K562 (cell line): ENCODE results near the gene GOLGA8A. TPM values are rescaled to one million over a fixed set of nuclear protein-coding genes. Genes with fewer than 3 reads are reported as not detected.

Source experiments
- ATF3 ChIP-seq, 2 experiments: fragments of 450-650 bp in 1 of 2; sonication (generic) in 1 of 2; formaldehyde crosslinking in 1 of 2; IDR thresholded peaks in 1 of 2; conservative IDR thresholded peaks in 1 of 2; 2 replicates each; pipeline versions ENCODE4 v1.6.1 to v1.8.1; 2016 to 2023; ENCODE audit warnings: mild to moderate bottlenecking in 2 of 2, moderate library complexity in 2 of 2, inconsistent platforms in 1 of 2, missing genetic modification reagents in 1 of 2
- CCNT2 ChIP-seq: IDR thresholded peaks from 2 replicates; pipeline ENCODE4 v1.6.1; 2011; ENCODE audit warnings: borderline replicate concordance, low read depth, mild to moderate bottlenecking, moderate library complexity, mixed read lengths, low read length; ENCODE audit not compliant: insufficient read length; ENCODE audit errors: extremely low read depth
- CXXC5 ChIP-seq: fragments of 250-450 bp; sonication (Bioruptor Pico); IDR thresholded peaks from 2 replicates; pipeline ENCODE4 v1.8.0; 2022; ENCODE audit warnings: inconsistent platforms, mild to moderate bottlenecking, moderate library complexity
- HMG20A ChIP-seq: fragments of 450-650 bp; formaldehyde crosslinking; conservative IDR thresholded peaks from 2 replicates; pipeline ENCODE4 v1.4.0; 2020; ENCODE audit warnings: mild to moderate bottlenecking, mixed read lengths
- HOXB6 ChIP-seq: fragments of 250-450 bp; sonication (Bioruptor Pico); IDR thresholded peaks from 2 replicates; pipeline ENCODE4 v1.5.1; 2022; ENCODE audit warnings: mild to moderate bottlenecking, borderline replicate concordance
- MAZ ChIP-seq, 2 experiments: fragments of 450-650 bp in 1 of 2; sonication (generic) in 1 of 2; formaldehyde crosslinking; IDR thresholded peaks in 1 of 2; conservative IDR thresholded peaks in 1 of 2; 2 replicates each; pipeline versions ENCODE4 v1.4.0 to v1.5.0; 2020; ENCODE audit warnings: mild to moderate bottlenecking in 1 of 2, missing genetic modification reagents in 1 of 2
- NFATC3 ChIP-seq: fragments of 450-650 bp; IDR thresholded peaks from 2 replicates; pipeline ENCODE4 v1.6.1; 2017; ENCODE audit warnings: mild to moderate bottlenecking
- PATZ1 ChIP-seq: fragments of 250-450 bp; sonication (Bioruptor Pico); IDR thresholded peaks from 2 replicates; pipeline ENCODE4 v1.5.0; 2020; ENCODE audit warnings: mild to moderate bottlenecking, borderline replicate concordance
- PPARD ChIP-seq: fragments of 250-450 bp; sonication (Bioruptor Pico); IDR thresholded peaks from 2 replicates; pipeline ENCODE4 v1.8.0; 2022; ENCODE audit warnings: inconsistent platforms, mild to moderate bottlenecking, moderate library complexity
- RAD51 ChIP-seq: fragments of 450-650 bp; IDR thresholded peaks from 2 replicates; pipeline ENCODE4 v1.7.1; 2016; ENCODE audit warnings: low read depth, mild to moderate bottlenecking, borderline replicate concordance
- RB1 ChIP-seq: fragments of 450-650 bp; IDR thresholded peaks from 2 replicates; pipeline ENCODE4 v1.6.1; 2017; ENCODE audit warnings: low read depth, mild to moderate bottlenecking
- RBFOX2 ChIP-seq: fragments of 200-400 bp; formaldehyde crosslinking; IDR thresholded peaks from 2 replicates; pipeline ENCODE4 v1.6.1; 2017; ENCODE audit warnings: low read depth, mild to moderate bottlenecking, low read length, moderate library complexity
- RERE ChIP-seq: sonication (generic); formaldehyde crosslinking; IDR thresholded peaks from 2 replicates; pipeline ENCODE4 v1.8.0; 2023; ENCODE audit warnings: missing genetic modification reagents, mild to moderate bottlenecking, borderline replicate concordance
- UBTF ChIP-seq, 2 experiments: IDR thresholded peaks; 2 replicates each; pipeline ENCODE4 v1.6.1; 2012; ENCODE audit warnings: improper control_type of control experiment in 2 of 2, low read depth in 2 of 2, low read length in 2 of 2, borderline replicate concordance in 1 of 2
- ZBTB7A ChIP-seq: IDR thresholded peaks from 2 replicates; pipeline ENCODE4 v1.6.1; 2011; ENCODE audit warnings: low read depth, mild to moderate bottlenecking, low read length, moderate library complexity, borderline replicate concordance; ENCODE audit not compliant: control insufficient read depth
- polyA plus RNA-seq, 8 experiments: library from polyadenylated mRNA; depleted of rRNA in 4 of 8; stranded (reverse) in 5 of 8; unstranded in 3 of 8; fragments of >200 nt; fragmentation: Nextera tagmentation in 2 of 8; fragmentation: Illumina TruSeq in 1 of 8; extraction: Ambion mirVana in 2 of 8; extraction: Trizol in 1 of 8; gene quantifications; 2 replicates each; pipeline versions ENCODE4 v1.2.1 to v1.2.3, GENCODE V29; 2011 to 2014; ENCODE audit warnings: inconsistent platforms in 1 of 8, missing spikeins in 1 of 8
- total RNA-seq, 7 experiments: library from RNA; depleted of rRNA in 6 of 7; stranded (reverse); fragments of >200 nt in 6 of 7; fragmentation: Illumina TruSeq in 2 of 7; extraction: Trizol in 2 of 7; gene quantifications; 2 replicates each; pipeline versions ENCODE4 v1.2.1 to v1.2.3, GENCODE V29; 2011 to 2021; ENCODE audit warnings: low replicate concordance in 1 of 7

The GOLGA8A gene
- total and polyA plus RNA-seq, 9 of the 15 experiments (the other 6 are each of a cell fraction or from before 2014, with no cell fraction given) = 11.2 to 191 (median 56.3) TPM

- TF ChIP-seq PATZ1 (no peak), RERE (0 out of 2 replicates have a peak, but pooled peaks have one; percentile 8), ATF3 (IDR thresholded peaks at IDR 0.05) (no peak), ATF3 (CRISPR knock-in tag; conservative IDR thresholded peaks at IDR 0.05) (no peak), UBTF (IDR thresholded peaks at IDR 0.05; ENCODE audit: borderline replicate concordance in 1 of 2, low read depth in 2 of 2, low read length in 2 of 2) (peak; percentile 87 to 92; a peak in 3 of 4 replicates), ZBTB7A (peak; percentile 71; the same call in 1 of the 2 replicates), RBFOX2 (peak; percentile 76), RB1 (0 out of 2 replicates have a peak, but pooled peaks have one; percentile 18), HOXB6 (no peak), PPARD (CRISPR knock-in tag) (no peak), CCNT2 (peak; percentile 43), RAD51 (no peak), CXXC5 (CRISPR knock-in tag) (peak; percentile 36), MAZ (CRISPR knock-in tag; conservative IDR thresholded peaks at IDR 0.05 in 1 of 2, IDR thresholded peaks at IDR 0.05 in 1 of 2) (peak; percentile 20 to 35; a peak in 2 of 4 replicates), HMG20A (CRISPR knock-in tag) (no peak), NFATC3 (no peak)
Measured at GRCh38 chr15:34436956-34437442, 609 bp downstream of the GOLGA8A start (continued).
